GM19395 (cell line): Measurements from ENCODE around the gene OR56A1.
"Not testable (repeated sequence)": the region's sequence is repeated elsewhere in the genome, so short reads cannot be mapped to it uniquely, and the experiment has no call there.

Experiments
- ATAC-seq: cut with Tn5 transposase; IDR thresholded peaks from one replicate; pipeline ENCODE4 v1.9.1; 2021; ENCODE audit warnings: mild to moderate bottlenecking, moderate library complexity; ENCODE audit not compliant: unreplicated experiment

Gene OR56A1, protein sequence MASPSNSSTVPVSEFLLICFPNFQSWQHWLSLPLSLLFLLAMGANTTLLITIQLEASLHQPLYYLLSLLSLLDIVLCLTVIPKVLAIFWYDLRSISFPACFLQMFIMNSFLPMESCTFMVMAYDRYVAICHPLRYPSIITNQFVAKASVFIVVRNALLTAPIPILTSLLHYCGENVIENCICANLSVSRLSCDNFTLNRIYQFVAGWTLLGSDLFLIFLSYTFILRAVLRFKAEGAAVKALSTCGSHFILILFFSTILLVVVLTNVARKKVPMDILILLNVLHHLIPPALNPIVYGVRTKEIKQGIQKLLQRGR

DNA sequence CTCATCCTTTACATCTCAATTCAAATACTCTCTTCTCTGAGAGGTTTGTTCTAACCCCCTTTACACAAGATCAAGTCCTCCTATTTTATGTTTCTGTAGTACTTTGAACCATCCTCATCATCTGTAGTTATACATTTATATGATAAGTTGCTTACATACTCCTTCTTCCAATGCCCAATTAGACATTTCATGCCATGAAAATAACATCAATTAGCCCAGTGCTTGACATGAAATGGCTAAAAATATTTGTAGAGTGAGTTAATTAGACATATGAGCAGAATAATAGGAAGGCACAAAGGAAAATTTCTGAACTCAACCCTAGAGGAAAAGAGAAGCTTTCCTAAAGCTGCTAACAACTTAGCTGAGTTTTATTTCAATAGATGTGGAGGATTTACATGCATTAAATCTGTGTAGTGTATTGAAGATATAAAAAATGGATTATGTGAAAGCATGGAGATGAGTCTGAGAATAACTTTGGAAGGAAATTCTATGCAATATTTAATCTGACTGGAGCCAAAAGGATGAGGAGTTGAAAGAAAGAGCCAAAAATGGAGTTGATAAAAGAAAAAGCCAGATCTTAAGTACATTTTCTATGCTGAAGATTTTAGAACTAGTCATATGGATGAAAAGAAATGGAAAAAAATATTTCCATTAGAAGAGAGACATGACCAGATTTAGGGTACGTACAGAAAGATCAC lies at the start of gene OR56A1:
Gene OR56A1 (minus strand): TSS at position 51 of the 698 bp plus-strand sequence. CDS start 3,066 bp downstream, outside the sequence.
- no peak for ATAC-seq

DNA sequence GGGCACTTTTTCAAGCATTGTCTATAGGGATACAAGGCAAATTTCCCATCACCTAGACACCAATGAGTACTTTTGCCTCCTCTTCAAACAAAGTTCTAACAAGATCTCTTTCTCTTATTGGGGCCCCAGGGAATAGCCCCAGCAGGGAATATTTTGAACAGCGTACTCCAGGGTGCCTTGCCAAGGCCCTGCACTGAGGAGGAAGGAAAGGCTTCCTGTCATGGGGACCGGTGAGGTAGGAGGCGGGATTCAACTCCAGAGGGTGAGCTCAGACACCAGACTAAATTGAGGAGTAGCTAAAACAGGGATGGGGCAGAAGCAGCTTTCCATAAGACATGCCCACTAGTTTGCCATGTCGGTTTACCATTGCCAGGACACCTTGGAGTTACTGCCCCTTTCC lies 48.9 kb upstream of the OR56A1 start:
- no peak for ATAC-seq

DNA sequence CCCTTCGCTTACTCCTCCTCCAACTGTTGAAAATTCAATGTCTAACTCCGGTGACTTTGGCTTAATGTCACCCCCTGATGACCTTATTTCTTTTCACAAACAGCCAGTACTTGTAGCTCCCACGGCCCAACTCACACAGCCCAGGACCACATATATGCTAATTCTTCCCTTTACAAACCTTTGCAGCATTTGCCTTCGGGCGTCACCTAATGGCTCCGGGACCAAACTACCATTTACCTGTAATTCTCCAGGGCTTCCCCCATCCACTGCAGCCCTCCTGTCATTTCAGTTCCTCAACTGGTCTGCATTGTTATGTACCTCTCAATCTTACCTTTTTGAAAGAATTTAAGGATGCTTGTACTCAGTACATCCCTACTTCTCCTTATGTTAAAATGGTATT lies 47.2 kb upstream of the OR56A1 start:
- no peak for ATAC-seq

DNA sequence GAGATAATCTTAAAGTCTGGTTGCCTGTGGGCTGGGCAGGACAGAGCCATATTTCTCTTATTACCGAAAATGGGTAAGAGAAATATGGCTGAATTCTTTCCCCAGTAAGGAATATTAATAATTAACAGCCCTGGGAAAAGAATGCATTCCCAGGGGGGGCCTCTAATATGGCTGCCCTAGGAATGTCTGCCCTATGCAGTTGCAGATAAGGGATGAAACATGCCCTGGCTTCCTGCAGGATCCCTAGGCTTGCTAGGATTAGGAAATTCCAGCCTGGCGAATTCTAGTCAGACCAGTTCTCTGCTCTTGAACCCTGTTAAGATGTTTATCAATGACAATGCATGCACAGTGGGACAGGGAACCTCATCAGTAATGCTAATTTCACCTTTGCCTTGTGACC lies 45.9 kb upstream of the OR56A1 start:
- not testable (repeated sequence) for ATAC-seq

DNA sequence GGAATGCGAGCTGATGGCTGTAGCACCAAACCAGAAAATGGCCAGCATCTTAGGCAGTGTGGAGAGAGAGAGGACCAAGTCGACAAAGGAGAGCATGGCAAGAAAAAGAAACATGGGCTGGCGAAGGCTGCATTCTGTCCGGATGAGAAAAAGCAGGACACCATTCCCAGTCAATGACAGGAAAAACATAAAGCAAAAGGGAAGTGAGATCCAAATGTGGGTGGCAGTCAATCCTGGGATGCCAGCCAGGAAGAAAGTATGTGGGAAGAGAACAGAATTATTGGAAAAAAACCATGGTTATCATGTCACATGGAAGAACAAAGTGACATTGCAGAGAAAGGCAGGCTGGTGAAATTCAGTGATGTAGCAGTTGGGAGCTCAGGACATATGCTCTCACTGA lies 36.9 kb upstream of the OR56A1 start:
- ATAC-seq, result no peak

DNA sequence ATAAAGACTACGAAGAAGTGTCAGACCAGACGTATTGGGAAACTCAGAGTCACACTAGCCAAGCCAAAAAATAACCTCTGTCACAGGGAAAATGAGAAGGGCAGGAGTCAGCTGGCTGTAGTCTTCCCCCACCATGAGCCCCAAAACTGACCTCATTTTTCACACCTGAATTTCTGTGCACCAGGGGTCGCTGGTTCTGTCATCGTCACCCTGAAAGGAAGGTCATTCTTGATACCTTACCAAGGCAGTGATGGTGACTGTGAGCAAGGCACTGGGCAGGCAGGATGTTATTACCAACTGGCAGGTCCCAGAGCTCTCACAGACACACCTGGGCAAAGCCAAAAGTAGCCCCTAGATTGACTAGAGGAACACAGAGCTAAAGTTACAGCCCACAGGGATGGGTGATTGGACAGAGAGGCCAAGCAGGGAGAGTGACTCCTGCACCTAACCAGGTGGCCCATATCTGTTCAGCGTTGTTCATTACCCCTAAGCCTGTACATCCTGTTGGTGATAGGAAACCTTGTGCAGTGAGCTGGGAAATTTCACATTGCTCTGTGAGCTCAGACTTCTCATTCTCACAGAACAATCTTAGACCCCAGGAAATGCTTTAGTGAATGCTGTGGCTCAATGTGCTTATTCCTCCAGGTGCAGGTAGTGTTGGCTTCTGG lies 32.3 kb upstream of the OR56A1 start:
- ATAC-seq, result no peak

DNA sequence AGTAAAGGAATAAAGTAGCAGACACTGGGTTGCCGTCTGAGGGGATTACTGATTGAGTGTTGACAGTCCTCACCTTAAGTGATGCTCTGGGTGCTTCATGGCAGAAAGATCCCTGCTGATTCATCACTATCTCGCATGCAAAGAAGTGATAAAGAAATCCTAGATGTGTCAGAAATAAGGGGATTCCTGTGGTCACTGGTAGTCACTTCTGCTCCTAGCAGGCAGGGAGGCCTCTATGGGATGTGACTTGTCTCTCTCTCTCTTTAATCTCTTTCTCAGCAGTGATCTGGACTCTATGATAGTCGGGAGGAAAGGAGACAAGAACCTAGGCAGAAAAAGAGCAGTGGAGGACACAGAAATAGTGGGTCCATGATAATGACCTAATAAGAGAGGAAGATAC lies 30.9 kb upstream of the OR56A1 start:
- no peak for ATAC-seq

DNA sequence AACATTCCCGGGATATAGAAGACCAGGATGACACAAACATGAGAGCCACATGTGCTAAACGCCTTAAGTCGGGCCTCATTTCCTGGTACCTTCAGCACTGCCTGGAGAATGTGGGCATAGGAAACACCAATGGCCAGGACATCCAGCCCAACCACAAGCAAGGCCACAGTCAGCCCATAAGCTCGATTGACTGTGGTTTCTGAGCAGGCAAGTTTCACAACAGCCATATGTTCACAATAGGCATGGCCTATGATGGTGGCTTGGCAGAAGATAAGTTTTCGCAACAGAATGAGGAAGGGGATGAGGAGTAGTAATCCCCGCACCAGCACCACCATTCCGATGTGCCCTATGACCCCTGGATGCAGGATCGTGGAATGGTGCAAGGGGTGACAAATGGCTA lies 26.9 kb upstream of the OR56A1 start:
- ATAC-seq, result no peak

DNA sequence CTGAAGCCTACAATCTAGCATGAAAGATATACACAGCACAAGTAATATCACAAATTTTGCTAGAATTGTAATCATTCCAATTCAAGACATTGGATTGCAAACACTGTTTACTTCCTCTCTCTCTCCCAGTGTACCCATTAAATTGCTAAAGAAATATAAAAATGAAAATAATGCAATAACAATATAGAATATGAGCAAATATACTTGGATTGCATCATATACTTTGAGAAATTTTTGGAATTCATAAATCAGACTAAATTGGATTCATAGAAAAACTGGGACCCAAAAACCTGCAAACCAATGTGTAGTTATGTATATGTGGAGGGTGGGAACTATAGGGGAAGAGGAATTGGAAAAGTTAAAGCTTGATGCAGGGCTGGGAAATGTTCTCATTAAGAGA lies 25.0 kb upstream of the OR56A1 start:
- ATAC-seq, result no peak

DNA sequence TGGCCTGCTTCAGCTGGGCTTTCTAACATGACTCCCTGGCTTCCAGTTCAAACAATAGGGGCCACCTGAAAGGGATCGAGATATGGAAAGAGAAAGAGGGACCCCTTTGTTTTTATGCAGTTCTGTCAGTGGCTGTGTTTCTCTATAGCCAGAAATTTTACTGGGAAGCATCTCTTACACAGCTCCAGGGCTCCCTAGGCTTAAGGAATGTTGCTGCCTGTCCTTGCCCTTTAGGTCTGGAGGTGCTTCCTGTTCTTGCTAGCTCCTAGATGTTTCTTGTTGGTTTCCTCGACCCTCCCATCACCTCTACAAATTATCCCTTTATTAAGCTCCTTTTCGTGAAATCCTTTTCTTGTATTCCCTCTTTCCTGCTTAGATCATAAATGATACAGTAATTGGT lies 21.8 kb upstream of the OR56A1 start:
- ATAC-seq, result no peak

DNA sequence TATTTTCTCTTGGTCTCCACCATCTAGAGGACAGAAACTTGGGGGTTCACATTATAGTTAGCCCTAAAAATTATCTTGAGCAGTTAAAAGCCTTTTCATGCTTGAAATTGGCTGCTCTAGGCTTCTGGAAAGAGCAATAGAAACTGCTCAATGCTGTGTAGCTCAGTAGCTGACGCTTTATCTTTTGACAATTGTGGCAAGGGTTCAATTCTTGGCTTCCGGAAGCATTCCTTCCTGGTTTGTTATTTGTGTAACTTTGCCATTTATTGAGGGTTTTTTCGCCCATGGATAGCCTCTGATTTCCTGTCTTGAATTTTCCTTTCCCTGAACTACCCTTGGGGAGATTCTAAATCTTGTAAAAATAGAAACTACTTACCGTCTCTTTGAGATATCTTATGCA lies 10.3 kb upstream of the OR56A1 start:
- no peak for ATAC-seq

DNA sequence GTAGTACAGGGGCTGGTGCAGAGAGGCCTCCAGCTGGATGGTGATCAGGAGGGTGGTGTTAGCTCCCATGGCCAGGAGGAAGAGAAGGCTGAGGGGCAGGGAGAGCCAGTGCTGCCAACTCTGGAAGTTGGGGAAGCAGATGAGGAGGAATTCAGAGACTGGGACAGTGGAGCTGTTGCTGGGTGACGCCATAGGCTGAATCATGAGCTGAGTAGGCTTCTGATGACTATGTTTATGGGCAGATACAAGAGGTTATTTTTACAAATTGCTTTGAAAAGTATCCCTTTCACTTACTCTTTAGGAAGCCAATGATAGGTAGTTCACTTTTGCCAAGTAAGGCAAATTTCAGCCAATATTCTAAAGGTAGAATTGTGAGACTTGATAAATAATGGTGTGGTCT lies 3.1 kb downstream of the OR56A1 start:
- no peak for ATAC-seq

DNA sequence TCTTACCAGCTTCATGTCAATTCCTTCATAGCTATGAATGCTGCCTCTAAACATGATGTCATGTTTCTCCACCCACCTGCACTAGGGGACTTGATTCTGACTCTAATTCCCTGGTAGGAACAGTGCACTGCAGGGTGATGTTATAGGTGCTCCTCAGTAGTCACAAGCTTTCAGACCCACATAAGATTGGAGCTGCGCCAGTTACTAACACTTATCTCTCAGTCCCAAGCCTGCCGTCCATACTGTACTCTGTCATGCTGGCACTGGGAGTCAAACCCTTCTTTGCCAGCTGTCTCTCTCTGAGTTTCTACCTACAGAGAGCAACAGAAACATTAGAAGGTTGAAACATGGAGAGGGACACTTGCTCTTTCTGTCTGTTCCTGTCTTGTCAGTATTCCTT lies 5.5 kb downstream of the OR56A1 start:
- no peak for ATAC-seq

DNA sequence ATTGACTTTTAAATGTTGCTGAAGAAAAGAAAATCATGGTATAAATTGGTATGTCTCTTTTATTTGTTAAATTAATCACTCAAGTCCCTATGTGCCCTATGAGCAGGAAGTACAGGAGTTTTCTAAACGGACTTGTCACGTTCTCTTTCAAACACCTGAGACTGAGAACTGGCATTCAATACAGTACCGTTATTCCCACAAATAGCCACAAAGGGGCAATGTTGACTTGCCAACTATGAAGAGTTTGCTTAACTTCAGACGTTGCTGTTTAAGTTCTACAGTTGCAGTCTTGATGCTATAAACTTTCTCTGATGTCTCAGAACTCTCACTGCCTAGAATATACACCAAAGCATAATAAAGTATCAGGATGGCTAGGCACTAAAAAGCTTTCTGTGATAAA lies 7.6 kb downstream of the OR56A1 start:
- no peak for ATAC-seq

DNA sequence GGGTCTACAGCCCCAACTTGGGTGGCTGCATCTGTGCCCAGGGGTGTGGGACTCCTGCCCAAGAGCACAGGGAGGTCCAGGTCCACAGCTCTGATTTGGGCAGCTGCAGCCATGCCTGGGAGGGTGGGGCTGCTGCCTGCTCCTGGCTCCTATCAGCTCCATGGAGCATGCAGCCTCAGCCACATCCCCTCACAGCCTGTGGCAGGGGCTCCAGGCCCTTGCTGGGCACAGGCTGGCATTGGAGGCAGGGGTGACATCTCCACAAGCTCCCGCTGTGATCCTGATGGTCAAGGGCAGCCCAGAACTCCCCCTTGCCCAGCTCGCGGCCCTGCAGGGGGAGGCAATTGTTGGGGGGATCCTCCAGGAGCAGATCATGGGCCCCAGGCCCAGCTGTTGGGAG lies 17.5 kb downstream of the OR56A1 start:
- ATAC-seq, result no peak

DNA sequence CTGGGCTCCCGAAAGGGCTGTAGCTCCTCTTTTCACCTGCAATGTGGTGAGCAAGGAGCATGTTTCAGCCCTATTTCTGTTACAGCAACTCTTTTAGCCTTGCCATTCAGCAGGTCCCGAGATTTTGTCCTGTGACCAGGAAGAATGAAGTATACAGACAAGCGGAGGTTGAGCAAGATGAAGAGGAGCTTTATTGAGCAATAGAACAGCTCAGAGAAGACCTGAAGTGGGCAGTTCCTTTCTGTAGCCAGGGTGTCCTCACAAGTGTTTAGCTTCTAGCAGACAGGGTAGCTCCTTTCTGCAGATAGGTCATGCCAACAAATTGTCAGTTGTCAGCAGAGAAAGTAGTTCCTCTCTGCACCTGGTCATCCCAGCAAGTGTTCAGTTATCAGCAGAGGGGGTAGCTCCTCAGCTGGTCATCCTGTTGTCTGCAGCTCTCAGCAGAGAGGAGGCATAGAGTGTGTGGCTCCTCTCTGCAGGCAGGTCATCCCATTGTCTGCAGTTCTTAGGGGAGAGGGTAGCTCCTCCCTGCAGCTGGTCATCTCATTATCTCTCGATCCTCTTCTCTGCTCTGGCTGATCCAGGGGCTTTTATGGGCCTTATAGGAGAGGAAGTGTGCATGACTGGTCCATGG lies 18.4 kb downstream of the OR56A1 start:
- no peak for ATAC-seq

DNA sequence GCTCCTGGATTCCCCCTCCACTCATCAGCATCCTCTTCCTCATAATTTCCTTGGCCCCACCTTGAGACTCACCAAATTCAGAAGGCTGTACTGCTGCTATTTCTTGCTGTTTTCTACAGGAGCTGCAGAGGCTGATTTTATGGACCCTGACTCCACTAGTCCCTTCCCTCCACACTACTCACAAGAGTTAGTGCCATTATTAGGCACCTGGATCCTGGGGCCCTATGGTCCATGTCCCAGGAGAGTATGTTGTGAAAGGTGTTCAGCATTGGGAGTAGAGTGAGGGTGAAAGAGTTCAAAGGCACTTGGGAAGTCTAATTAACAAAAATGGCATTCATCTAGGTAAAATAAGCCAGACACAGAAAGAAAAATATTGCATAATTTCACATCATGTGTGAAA lies 23.7 kb downstream of the OR56A1 start, which contains the start of gene OR56A4:
Gene OR56A4 (minus strand): TSS at position 101 of the 400 bp plus-strand sequence. CDS start 3,954 bp downstream, outside the sequence.
- ATAC-seq, result no peak

DNA sequence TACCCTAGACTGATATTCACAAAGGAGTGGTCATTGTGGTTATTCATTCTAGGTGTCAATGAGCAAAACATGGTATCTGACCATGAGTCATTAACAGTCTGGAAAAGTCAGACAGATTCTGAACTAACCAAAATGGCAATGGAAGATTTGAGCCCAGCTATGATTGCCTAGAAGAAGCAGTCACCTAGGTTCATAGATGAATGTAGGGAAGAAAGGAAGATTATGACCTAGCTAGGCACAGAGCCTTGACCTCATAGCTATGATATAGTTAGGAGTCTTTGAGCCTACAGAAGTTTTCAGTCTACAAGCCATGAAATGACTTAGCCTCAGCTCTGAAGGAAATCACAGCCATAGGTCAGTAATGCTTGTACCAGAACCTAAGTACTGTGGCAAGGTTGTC lies 24.2 kb downstream of the OR56A1 start:
- ATAC-seq, result no peak

DNA sequence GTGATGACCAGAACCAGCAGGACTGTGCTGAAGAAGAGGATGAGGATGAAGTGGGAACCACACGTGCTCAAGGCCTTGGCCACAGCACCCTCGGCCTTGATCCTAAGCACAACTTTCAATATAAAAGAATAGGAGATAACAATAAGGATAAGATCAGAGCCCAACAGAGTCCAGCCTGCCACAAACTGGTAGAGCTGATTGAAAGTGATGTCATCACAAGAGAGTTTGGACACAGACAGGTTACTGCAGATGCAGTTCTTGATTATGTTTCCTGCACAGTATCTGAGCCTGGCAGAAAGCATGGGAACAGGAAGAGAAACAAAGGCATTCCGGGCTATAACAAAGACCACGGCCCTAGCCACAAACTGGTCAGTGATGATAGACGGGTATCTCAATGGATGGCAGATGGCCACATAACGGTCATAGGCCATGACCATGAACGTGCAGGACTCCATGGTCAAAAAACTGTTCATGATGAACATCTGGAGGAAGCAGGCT lies 28.3 kb downstream of the OR56A1 start:
- ATAC-seq, result no peak

DNA sequence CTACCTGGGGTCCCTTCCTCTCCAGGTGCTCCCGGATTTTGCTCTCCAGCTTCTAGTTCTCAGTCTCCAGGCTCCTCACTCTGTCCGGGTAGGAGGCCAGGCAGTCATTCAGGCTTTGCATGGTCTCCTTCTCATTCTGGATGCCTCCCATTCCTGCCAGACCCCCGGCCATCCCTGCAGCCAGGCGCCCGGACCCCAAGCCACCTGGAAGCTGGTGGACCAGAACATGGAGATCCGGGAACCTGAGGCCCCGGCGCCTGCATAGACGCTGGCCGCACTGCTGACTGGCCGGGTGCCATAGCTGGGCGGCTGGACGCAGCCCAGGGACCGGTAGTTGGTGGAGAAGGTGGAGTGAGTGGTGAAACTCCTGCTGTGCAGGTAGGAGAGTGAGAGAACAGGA lies 35.8 kb downstream of the OR56A1 start:
- no peak for ATAC-seq

DNA sequence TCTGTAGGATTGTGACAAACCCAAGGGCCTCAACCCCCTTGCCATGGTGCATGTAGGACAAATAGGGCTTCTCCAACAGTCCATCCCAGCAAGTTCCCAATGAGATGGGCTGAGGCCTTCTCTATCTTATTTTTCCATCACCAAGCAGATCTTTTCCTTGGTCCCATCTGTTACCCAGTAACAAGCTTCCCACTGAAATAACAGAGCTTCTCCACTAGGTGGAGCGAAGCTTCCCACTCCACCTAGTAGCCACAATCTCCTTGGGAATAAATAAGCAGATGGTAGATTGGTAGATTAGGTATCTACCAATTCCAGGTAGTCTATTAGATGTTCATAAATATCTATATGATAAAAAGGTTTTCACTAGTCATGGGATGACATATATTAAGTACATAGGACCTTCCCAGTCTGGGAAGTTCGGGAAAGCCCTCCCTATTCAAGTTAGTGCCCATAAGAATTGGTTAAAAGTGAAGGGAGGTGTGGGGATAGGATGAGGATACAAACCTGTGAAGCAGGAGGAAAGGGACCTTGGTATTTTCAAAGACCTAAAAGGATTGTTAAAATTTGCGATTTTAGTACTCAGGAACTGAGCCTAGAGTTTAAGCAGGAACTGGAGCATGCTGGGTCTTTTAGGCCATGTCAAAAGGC lies 37.8 kb downstream of the OR56A1 start:
- no peak for ATAC-seq
